D721Med (cell line): Measurements from ENCODE around the gene KHDC1.
"Not testable (repeated sequence)": the region's sequence is repeated elsewhere in the genome, so short reads cannot be mapped to it uniquely, and the experiment has no call there.

Source experiments
- DNase-seq: peaks from one replicate; pipeline ENCODE4 v3.0.0; 2011; ENCODE audit warnings: low spot score; ENCODE audit not compliant: insufficient read length
- FAIRE-seq: peaks from 2 replicates; lab custom pipeline; 2011; peaks lifted over from hg19 to GRCh38; lab: Jason Lieb, UNC
- CTCF ChIP-seq: IDR thresholded peaks from 2 replicates; pipeline ENCODE4 v1.5.1; 2012; ENCODE audit warnings: mild to moderate bottlenecking, control low read depth; ENCODE audit not compliant: insufficient read depth; ENCODE audit errors: missing control alignments

KHDC1 gene

GRCh38 chr6:73299151-73299971 is 36.4 kb upstream of the KHDC1 start:
- DNase-seq (no peak), FAIRE-seq (no peak)
- TF ChIP-seq CTCF, result no peak

GRCh38 chr6:73293331-73293730 is 30.3 kb upstream of the KHDC1 start:
- no peak for TF ChIP-seq CTCF
- FAIRE-seq (no peak), DNase-seq (no peak)

- FAIRE-seq (no peak), DNase-seq (no peak)
- TF ChIP-seq CTCF, result no peak
Observed at GRCh38 chr6:73290435-73290834, 27.4 kb upstream of the KHDC1 start.

GRCh38 chr6:73286752-73287151 is 23.8 kb upstream of the KHDC1 start:
- TF ChIP-seq CTCF, result no peak
- DNase-seq, result no peak
- FAIRE-seq, result no peak

GRCh38 chr6:73285674-73286283 is 22.8 kb upstream of the KHDC1 start:
- peak; percentile 47 for TF ChIP-seq CTCF
- FAIRE-seq (no peak), DNase-seq (no peak)

- TF ChIP-seq CTCF, result no peak
- FAIRE-seq (no peak), DNase-seq (no peak)
Observed at GRCh38 chr6:73282871-73283270, 19.9 kb upstream of the KHDC1 start.

GRCh38 chr6:73281684-73282083 is 18.7 kb upstream of the KHDC1 start:
- not testable (repeated sequence) for DNase-seq, FAIRE-seq

GRCh38 chr6:73269296-73269695 is 6.3 kb upstream of the KHDC1 start:
- not testable (repeated sequence) for DNase-seq, FAIRE-seq

GRCh38 chr6:73268896-73269295 is 5.9 kb upstream of the KHDC1 start:
- not testable (repeated sequence) for FAIRE-seq, DNase-seq
